Measurements from ENCODE around the gene TLE6.
"Not testable (repeated sequence)": the region's sequence is repeated elsewhere in the genome, so short reads cannot be mapped to it uniquely, and the experiment has no call there.

Gene TLE6

GRCh38 chr19:3004522-3004921 lies 27.2 kb downstream of the TLE6 start:
- no peak for DNase-seq (ENCODE audit: low spot score)

GRCh38 chr19:3005345-3005744 lies 28.0 kb downstream of the TLE6 start:
- DNase-seq (ENCODE audit: low spot score): no peak

DNA sequence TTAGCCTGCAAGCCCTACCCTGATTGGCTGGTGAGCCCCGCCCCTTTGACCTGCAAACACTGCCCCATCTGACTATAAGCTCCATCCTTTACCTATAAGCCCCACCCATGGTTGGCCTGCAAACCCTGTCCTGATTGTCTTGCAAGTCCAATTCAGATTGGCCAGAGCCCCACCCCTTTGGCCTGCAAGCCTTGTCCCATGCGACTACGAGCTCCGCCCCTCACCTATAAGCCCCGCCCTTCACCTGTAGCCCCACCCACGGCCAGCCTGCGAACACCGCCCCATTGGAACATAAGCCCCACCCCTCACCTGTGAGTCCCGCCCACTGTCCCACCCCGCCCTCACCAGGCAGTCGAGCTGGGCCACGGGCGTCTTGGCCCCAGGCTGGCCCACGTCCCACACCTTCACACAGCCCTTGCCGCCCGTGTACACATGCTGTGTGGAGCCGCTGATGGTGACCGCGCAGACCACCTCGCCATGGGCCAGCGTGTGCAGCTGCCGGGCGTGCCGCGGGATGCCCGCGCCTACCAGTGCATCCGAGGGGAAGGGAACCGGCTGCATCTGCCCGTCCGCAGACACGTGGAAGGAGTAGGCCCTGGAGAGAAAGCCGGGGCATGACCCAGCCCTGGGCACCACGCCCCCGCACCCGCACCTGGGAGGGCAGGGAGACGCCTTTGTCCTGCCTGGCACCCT lies 28.9 kb downstream of the TLE6 start:
- DNase-seq (ENCODE audit: low spot score): peak; percentile 61

DNA sequence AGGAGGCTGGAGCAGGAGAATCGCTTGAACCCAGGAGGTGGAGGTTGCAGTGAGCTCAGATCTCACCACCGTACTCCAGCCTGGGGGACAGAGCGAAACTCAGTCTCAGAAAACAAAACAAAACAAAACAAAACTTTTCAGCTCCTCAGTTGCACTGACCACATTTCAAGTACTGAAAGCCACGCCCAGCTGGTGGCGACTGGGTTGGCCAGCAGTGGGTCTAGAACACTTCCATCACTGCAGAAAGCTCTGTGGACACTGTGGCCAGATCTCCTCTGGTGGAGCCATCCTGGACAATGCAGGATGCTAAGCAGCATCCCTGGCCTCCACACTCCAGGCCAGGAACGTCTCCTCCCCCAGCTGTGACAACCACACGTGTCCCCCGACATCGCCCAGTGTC lies 30.6 kb downstream of the TLE6 start:
- DNase-seq (ENCODE audit: low spot score): no peak

GRCh38 chr19:3008994-3009393 lies 31.6 kb downstream of the TLE6 start:
- DNase-seq (ENCODE audit: low spot score): no peak

- DNase-seq (ENCODE audit: low spot score): no peak
These were observed 33.5 kb downstream of the TLE6 start for GRCh38 chr19:3010871-3011270.

GRCh38 chr19:3012059-3012458 lies 34.7 kb downstream of the TLE6 start:
- DNase-seq (ENCODE audit: low spot score): not testable (repeated sequence)

DNA sequence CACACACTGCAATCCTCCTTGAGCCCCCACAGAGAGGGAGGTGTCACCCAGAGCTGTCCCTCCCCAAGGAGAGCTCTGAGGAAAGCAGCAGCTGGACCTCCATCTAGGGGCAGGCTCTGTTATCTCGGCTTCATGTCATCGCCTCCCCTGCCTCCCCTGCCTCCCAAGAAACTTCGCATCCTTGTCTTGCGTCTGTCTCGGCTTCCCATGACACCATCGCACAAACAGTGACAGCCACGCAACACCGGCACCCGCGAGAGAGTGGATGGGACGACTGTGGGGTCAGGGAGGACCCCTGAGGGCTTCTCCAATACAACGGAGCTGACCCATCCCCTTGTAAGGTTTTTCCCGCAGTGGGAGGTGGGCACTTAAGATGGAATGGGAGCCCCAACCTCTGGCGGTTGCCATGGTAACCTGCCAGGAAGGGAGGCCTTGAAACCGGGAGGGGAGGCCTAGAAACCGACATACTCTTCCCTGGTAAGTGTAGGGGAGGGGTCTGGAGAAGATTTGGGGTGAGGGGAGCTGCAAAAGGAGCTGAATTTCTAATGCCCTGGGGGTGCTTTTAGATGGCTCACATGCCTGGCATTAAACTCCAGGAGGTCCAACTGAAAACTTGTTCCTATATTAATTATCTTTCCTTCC lies 35.4 kb downstream of the TLE6 start:
- no peak for DNase-seq (ENCODE audit: low spot score)

- no peak for DNase-seq (ENCODE audit: low spot score)
These were observed 35.9 kb downstream of the TLE6 start for GRCh38 chr19:3013263-3013725.

GRCh38 chr19:3014135-3014534 lies 36.8 kb downstream of the TLE6 start:
- DNase-seq (ENCODE audit: low spot score): no peak

- no peak for DNase-seq (ENCODE audit: low spot score)
These were observed 38.0 kb downstream of the TLE6 start for GRCh38 chr19:3015126-3016057.

GRCh38 chr19:3017923-3018322 lies 40.6 kb downstream of the TLE6 start:
- DNase-seq (ENCODE audit: low spot score): no peak

- DNase-seq (ENCODE audit: low spot score): no peak
These were observed 42.0 kb downstream of the TLE6 start for GRCh38 chr19:3019211-3019854.

GRCh38 chr19:3020321-3020960 lies 43.1 kb downstream of the TLE6 start:
- DNase-seq (ENCODE audit: low spot score): no peak

DNA sequence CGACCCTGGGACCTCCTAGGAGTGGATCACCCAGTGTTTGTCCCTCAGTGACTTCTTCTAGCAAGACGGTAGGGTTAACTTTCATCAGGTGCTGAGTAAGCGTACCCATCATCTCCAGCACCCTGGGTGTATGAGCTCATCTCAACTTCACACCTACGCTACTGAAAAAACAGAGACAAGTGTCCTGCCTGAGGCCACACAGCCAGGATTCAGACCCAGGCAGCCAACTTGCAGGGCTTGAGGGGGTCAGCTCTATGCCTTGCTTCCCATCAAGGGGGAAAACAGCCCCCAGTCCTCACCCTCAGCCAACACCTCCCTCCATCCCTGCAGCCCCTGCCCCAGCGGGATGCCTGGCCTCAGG lies 47.1 kb downstream of the TLE6 start:
- no peak for DNase-seq (ENCODE audit: low spot score)

GRCh38 chr19:3024870-3025548 lies 47.6 kb downstream of the TLE6 start:
- DNase-seq (ENCODE audit: low spot score): no peak

GRCh38 chr19:3025549-3025886 lies 48.2 kb downstream of the TLE6 start:
- DNase-seq (ENCODE audit: low spot score): no peak

DNA sequence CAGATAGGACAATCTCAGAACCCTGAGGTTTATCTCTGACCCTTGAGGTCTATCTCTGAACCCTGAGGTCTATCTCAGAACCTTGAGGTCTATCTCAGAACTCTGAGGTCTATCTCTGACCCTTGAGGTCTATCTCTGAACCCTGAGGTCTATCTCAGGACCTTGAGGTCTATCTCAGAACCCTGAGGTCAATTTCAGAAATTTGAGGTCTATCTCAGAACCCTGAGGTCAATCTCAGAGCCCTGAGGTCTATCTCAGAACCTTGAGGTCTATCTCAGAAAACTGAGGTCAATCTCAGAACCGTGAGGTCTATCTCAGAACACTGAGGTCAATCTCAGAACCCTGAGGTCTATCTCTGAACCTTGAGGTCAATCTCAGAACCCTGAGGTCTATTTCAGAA lies 49.4 kb downstream of the TLE6 start:
- DNase-seq (ENCODE audit: low spot score): no peak

DNA sequence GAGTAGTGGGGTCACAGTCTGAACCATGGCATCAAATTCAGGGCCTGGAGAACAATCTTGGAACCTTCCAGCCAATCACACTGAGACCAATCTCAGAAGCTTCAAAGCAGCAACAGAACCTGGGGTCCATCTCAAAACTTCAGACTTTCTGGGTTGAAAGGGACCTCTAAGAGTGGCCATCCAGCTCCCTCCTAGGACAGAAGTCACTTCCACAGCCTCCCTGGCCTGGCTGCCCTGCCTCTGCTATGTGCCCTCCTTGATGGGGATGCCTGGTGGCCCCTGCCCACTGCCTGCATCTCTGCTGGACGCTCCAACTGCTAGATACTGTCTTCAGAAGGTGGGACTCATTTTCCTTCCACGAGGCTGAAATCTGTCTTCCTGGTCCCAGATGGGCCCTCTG lies 49.9 kb downstream of the TLE6 start:
- DNase-seq (ENCODE audit: low spot score): no peak

DNA sequence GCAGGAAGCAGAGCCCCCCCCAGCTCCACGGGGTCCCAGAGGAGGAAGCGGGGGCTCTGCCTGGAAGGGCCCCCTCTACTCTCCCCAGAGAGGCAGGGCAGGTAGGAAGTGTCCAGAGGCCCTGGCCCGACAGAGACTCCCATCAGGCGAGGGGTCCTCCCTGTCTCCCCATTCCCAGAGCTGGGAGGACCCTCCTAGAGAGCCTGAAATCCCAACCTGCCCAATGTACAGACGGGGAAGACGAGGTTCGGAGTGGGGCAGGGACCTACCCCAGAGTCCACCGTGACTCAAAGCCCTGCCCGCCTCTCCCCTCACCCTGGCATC lies 50.6 kb downstream of the TLE6 start:
- DNase-seq (ENCODE audit: low spot score): no peak

DNA sequence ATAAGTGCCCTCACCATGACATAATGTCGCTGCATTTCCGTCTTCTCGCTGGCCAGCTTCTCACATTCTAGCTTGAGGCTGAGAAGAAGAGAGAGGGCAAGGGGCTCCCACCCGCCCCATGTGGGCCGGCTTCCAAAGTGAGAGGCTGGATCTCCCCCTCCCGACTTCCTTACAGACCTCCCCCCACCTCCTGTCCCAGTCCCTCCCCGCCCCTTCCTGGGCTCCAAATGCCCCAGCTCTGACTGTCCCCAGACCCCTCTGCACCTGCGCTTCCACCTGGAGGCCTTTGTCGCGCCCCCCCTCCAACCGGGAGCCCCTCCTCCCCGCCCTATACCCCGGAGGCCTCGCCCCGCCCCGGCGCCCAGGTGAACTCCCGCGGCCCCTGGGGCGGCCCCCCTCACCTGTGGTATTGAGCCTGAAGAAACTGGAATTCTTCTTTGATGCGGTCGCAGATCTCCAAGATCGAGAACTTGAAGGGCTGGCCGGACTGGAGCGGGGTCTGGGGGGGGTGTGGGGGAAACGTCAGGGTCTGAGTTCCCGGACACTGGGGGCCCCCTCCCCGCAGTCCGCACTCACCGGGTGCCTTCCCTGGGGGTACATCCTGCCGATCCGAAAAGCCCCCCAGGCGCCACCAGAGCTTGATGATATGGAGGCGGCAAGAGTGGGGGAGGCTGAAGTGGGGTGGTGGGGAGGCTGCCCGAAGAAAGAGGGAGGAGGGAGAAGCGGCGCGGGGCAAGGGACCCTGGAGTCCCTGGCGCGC lies 51.1 kb downstream of the TLE6 start:
- no peak for DNase-seq (ENCODE audit: low spot score)

Data from NAMALWA (cell line).